WI38 (cell line): ENCODE results near the gene OTUB1.

Experiments used
- H3K4me3 ChIP-seq: 2 replicates; pipeline ENCODE4 v1.5.1; 2011; ENCODE audit warnings: low read depth, mild to moderate bottlenecking, control low read depth, low read length
- TF ChIP-seq, protein P1 (sequence below): IDR thresholded peaks from 2 replicates; pipeline ENCODE4 v1.5.1; 2012; ENCODE audit warnings: low read depth, mild to moderate bottlenecking, control low read depth, low read length

Gene OTUB1

DNA sequence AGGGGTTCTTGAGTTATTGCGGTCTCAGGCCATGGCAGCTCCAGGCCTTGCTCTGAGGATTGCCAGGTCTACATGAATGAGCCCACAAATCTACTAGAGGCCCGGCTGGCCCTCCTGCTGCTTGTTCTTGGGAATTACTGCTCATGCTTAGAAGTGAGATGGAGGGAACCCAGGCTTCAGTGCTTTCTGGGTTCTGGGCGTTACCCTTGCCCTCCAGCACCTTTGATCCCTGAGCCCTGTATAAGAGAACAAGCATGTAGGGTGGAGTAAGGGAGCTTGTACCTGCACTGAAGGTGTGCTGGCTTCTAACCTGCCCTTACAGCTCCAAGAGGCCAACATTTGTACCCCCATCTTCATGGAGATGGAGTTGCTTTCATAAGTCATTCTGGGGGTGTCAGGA, 43.4 kb upstream of the OTUB1 start:
- no peak overlapping the region for H3K4me3 ChIP-seq
- TF ChIP-seq, protein P1, sequence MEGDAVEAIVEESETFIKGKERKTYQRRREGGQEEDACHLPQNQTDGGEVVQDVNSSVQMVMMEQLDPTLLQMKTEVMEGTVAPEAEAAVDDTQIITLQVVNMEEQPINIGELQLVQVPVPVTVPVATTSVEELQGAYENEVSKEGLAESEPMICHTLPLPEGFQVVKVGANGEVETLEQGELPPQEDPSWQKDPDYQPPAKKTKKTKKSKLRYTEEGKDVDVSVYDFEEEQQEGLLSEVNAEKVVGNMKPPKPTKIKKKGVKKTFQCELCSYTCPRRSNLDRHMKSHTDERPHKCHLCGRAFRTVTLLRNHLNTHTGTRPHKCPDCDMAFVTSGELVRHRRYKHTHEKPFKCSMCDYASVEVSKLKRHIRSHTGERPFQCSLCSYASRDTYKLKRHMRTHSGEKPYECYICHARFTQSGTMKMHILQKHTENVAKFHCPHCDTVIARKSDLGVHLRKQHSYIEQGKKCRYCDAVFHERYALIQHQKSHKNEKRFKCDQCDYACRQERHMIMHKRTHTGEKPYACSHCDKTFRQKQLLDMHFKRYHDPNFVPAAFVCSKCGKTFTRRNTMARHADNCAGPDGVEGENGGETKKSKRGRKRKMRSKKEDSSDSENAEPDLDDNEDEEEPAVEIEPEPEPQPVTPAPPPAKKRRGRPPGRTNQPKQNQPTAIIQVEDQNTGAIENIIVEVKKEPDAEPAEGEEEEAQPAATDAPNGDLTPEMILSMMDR: no peak

DNA sequence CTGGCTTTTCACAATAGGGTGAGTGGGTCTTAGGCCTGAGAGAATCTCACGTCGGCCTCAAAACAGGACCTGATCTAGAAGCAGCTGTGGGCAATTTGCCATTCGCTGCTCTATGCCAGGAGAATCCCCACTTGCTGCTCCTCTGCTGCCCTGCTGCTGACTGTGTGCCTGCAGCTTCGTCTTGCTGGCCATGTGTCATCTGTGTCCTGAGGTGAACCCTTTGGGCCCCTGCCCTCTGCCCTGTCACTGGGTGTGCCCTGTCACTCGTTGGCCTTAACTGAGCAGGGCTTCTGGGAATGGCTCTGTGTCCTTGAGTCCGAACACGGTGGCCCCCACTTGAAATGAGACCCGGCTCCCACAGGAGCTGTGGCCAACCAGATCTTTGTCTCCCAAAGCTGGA, 41.3 kb upstream of the OTUB1 start:
- TF ChIP-seq, protein P1: no peak
- H3K4me3 ChIP-seq: no peak overlapping the region

GRCh38 chr11:63945477-63946163, 40.6 kb upstream of the OTUB1 start:
- TF ChIP-seq, protein P1: peak; percentile 54
- no peak overlapping the region for H3K4me3 ChIP-seq

DNA sequence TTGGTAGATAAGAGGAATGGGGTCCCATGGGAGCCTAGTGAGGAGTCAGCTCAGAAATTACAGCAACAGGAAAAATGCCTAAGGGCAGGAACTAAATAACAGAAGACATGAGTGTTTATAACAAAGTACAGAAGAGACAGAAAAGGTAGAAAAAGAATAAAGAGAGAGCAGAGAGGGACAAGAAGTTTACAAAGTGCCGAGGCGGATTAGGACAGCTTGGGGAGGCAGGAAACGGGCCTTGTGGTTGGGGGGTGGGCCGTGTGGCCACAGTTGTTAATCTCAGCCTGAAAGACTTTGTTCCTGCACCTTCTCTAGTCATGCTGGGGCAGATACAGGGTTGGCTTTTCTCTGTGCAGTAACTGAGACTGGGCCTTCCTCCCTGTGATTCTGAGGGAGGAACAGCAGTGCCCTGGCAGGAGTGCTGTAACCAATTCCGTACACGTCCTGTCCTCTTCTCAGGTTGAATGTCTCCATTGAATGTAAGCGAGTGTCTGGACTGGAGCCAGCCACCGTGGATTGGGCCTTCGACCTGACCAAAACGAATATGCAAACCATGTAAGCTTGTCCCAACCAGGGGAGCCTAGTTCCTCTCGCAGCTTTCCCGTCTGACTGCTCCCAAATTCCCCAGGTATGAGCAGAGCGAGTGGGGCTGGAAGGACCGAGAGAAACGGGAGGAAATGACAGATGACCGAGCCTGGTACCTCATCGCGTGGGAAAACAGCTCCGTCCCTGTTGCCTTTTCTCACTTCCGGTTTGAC, 34.3 kb upstream of the OTUB1 start:
- TF ChIP-seq, protein P1: no peak
- H3K4me3 ChIP-seq: no peak overlapping the region

DNA sequence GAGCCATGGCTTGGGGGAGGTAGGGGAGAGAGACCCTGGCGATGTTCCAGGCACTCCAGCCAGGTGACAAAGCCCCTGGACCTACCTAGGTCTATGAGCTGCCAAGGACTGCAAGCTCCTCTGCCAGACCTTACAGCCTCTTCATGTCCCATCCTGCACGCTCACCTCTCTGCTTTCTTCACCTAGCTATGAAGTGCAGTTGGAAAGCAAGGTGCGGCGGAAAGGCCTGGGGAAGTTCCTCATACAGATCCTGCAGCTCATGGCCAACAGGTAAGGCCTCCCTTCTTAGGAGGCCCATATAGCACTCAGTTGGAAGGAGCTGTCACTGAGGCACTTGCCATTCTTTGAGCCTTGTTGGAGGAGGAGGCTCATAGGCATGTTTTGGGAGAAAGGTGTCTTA, 33.7 kb upstream of the OTUB1 start:
- TF ChIP-seq, protein P1: no peak

DNA sequence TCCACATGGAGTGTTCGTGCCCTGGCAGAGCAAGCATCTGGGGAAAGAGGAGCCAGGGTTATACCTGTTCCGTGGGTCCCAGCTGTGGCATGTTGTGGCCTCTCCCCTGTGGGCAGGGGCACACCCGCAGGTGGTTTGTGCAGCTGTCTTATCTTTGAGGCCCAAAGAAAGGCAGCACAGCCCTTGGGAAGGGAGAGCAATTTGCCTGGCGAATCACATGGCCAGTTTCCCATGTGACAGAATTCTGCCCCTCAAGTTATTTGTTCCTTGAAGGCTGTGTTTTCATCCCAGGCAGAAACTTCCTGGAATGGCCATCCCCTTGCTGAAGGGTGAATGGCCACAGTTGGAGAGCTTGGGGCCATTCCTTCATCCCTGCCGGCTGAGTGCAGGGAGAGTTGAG, 28.2 kb upstream of the OTUB1 start:
- no peak overlapping the region for H3K4me3 ChIP-seq
- TF ChIP-seq, protein P1: no peak

More for the DNA sequence above, 33.7 kb upstream of the OTUB1 start:
- H3K4me3 ChIP-seq: no peak overlapping the region
